GM10266 (cell line): ENCODE results near the gene DLG2.

Source experiments
- DNase-seq: peaks from one replicate; pipeline ENCODE4 v3.0.0; 2012; ENCODE audit errors: extremely low spot score
- CTCF ChIP-seq: IDR thresholded peaks from 2 replicates; pipeline ENCODE4 v1.5.1; 2012; ENCODE audit warnings: mild to moderate bottlenecking, low read depth; ENCODE audit not compliant: control insufficient read depth, insufficient read depth; ENCODE audit errors: missing control alignments

The DLG2 gene

GRCh38 chr11:85575388-85575787, 51.8 kb downstream of the DLG2 start:
- TF ChIP-seq CTCF = no peak
- DNase-seq = no peak

GRCh38 chr11:85572056-85572455, 55.1 kb downstream of the DLG2 start:
- no peak for DNase-seq
- no peak for TF ChIP-seq CTCF

- no peak for DNase-seq
- TF ChIP-seq CTCF = no peak
Observed at GRCh38 chr11:85569525-85569924, 57.6 kb downstream of the DLG2 start.

- no peak for TF ChIP-seq CTCF
- DNase-seq = no peak
Observed at GRCh38 chr11:85558411-85558810, 68.7 kb downstream of the DLG2 start.

- no peak for TF ChIP-seq CTCF
Observed at GRCh38 chr11:85551881-85552280, 75.3 kb downstream of the DLG2 start.

GRCh38 chr11:85541683-85542082, 85.5 kb downstream of the DLG2 start:
- DNase-seq = no peak
- TF ChIP-seq CTCF = no peak

More at GRCh38 chr11:85551881-85552280, 75.3 kb downstream of the DLG2 start:
- DNase-seq = no peak

- DNase-seq = no peak
- no peak for TF ChIP-seq CTCF
Observed at GRCh38 chr11:85540635-85541205, 86.4 kb downstream of the DLG2 start.
